Suprapubic skin (tissue), 4 donors: ENCODE results near the gene ENPP1. TPM values are rescaled to one million over a fixed set of nuclear protein-coding genes. Genes with fewer than 3 reads are reported as not detected.

ENCODE experiments used
- DNase-seq, 2 donors: peaks; one replicate each; pipeline ENCODE4 v3.0.0-alpha.2; 2019; ENCODE audit warnings: low spot score in 2 of 2
- H3K27ac ChIP-seq: fragments of 200-600 bp; sonication (generic); one replicate; pipeline ENCODE4 v1.5.1; 2019
- H3K27me3 ChIP-seq: fragments of 200-600 bp; sonication (generic); one replicate; pipeline ENCODE4 v1.5.1; 2019
- H3K36me3 ChIP-seq: fragments of 200-600 bp; sonication (generic); one replicate; pipeline ENCODE4 v1.5.1; 2019
- H3K4me1 ChIP-seq: fragments of 200-600 bp; sonication (generic); one replicate; pipeline ENCODE4 v1.5.1; 2019
- H3K4me3 ChIP-seq: fragments of 200-600 bp; sonication (generic); one replicate; pipeline ENCODE4 v1.5.1; 2019; ENCODE audit warnings: mild to moderate bottlenecking
- H3K9me3 ChIP-seq: fragments of 200-600 bp; sonication (generic); one replicate; pipeline ENCODE4 v1.5.1; 2019
- EP300 ChIP-seq: sonication (generic); formaldehyde crosslinking; IDR thresholded peaks from one replicate; pipeline ENCODE4 v1.6.1; 2017; ENCODE audit warnings: antibody characterized with exemption
- POLR2A ChIP-seq, 2 donors: fragments of 450-650 bp; IDR thresholded peaks; one replicate each; pipeline ENCODE4 v1.6.1; 2017; ENCODE audit warnings: antibody characterized with exemption in 2 of 2, mild to moderate bottlenecking in 2 of 2, moderate library complexity in 2 of 2
- POLR2AphosphoS5 ChIP-seq, 3 donors: sonication (generic); formaldehyde crosslinking; IDR thresholded peaks; one replicate each; pipeline ENCODE4 v1.6.1; 2017; ENCODE audit warnings: antibody characterized with exemption in 3 of 3
- WGBS: methylation state at CpG from one replicate; pipeline ENCODE4 v1.1.5; 2018; 5-methylcytosine and 5-hydroxymethylcytosine counted together
- total RNA-seq, 4 donors: library from RNA; depleted of rRNA; stranded (reverse); fragments of >200 nt; gene quantifications; one replicate each; pipeline ENCODE4 v1.1.0, GENCODE V29; 2016
- TF ChIP-seq, protein P1 (sequence below), 2 donors: fragments of 200-600 bp in 1 of 2; fragments of 450-650 bp in 1 of 2; sonication (generic) in 1 of 2; IDR thresholded peaks; one replicate each; pipeline ENCODE4 v1.5.1; 2016 to 2019; ENCODE audit warnings: antibody characterized with exemption in 2 of 2, mild to moderate bottlenecking in 1 of 2, moderate library complexity in 1 of 2

ENPP1 gene
- total RNA-seq, 4 donors from 2014 or later: 2.9 to 9.1 (median 4.0) TPM

DNA sequence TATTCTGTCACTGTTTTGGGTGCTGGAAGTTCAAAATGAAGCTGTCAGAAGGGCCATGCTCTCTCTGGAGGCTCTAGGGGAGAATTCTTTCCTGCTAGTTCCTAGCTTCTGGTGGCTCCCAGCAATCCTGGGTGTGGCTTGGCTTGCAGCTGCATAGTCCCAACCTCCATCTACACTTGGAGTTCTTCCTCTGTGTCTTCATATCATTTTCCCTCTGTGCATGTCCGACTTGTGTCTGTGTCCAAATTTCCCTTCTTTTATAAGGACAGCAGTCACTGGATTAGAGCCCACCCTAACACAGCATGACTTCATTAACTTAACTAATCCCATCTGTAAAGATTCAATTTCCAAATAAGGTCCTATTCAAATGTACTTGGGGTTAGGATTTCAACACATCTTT is 23.3 kb upstream of the ENPP1 start:
- no peak for DNase-seq
- 48% methylated on average over 1 of the region's 1 CpG for WGBS
- H3K27me3 ChIP-seq: no peaks in the 10 kb centered on the region
- H3K4me3 ChIP-seq: no peak overlapping the region
- H3K36me3 ChIP-seq: no peaks in the 10 kb centered on the region
- H3K27ac ChIP-seq: no peak overlapping the region
- no peaks in the 10 kb centered on the region for H3K4me1 ChIP-seq
- no peaks in the 10 kb centered on the region for H3K9me3 ChIP-seq
- TF ChIP-seq POLR2AphosphoS5 (IDR thresholded peaks at IDR 0.05): no peak
- TF ChIP-seq, protein P1, sequence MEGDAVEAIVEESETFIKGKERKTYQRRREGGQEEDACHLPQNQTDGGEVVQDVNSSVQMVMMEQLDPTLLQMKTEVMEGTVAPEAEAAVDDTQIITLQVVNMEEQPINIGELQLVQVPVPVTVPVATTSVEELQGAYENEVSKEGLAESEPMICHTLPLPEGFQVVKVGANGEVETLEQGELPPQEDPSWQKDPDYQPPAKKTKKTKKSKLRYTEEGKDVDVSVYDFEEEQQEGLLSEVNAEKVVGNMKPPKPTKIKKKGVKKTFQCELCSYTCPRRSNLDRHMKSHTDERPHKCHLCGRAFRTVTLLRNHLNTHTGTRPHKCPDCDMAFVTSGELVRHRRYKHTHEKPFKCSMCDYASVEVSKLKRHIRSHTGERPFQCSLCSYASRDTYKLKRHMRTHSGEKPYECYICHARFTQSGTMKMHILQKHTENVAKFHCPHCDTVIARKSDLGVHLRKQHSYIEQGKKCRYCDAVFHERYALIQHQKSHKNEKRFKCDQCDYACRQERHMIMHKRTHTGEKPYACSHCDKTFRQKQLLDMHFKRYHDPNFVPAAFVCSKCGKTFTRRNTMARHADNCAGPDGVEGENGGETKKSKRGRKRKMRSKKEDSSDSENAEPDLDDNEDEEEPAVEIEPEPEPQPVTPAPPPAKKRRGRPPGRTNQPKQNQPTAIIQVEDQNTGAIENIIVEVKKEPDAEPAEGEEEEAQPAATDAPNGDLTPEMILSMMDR (IDR thresholded peaks at IDR 0.05): no peak

DNA sequence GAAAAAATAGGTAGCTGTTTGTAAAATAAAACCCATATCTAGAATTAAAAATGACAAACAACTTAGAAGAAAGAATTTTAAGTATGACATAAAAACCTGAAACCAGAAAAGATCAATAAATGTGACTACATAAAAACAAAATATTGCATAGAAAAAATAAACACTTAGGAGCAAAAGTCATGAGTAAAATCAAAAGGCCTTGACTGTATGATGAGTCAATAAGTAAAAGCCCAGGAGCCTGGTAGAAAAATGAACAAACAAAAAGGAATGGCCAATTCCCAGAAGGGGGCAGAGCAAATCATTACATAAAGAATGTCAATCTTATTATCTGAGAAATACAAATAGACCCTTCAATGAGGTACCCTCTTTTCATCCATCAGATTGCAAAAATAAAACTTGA is 20.7 kb upstream of the ENPP1 start:
- DNase-seq: no peak

DNA sequence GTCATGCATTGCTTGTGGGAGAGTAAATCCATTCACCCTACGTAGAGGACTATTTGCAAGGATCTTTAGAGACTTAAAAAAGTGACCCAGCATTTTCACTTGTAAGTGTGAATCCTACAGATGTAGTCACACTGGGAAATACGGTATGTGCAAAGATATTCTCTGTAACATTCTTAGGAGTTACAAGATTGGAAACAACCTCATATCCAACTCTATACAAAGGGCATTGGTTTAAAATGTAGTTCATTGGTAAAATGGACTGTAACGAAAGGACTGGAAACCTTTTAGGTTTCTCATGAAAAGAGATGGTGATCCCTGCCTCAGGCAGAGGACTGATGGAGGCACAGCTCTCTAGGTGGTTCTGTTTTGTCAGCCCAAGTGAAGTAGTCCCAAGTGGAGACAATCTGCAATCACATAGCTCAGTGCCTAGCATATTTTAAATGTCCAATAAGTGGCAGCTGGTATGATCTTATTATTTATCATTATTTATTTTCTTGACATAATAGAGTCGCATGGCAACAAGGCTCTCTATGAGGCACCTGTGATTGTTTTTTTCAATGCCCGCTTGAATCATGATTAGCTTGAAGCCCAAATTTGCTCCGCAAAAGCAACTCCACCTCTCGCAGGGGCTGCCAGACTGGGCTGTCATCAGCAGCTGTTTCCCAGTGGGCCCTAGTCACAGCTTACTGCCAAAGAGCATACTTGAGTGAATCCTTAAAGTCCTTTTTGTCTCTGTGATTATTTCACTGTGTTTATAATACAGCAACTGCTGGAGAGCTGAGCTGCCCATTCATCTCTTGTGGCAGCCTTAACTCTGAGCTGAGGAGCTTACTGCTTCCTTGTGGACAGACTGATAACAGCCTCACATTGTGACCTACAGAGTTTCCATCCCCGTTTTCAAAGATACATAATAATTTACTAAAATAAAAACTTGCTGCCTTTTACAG is 19.8 kb upstream of the ENPP1 start:
- H3K9me3 ChIP-seq: no peaks in the 10 kb centered on the region
- TF ChIP-seq POLR2A (IDR thresholded peaks at IDR 0.05): no peak
- no peak for TF ChIP-seq EP300
- TF ChIP-seq, protein P1 (IDR thresholded peaks at IDR 0.05): no peak
- TF ChIP-seq POLR2AphosphoS5 (IDR thresholded peaks at IDR 0.05): no peak
- no peaks in the 10 kb centered on the region for H3K4me1 ChIP-seq
- H3K27me3 ChIP-seq: no peaks in the 10 kb centered on the region
- no peaks in the 10 kb centered on the region for H3K36me3 ChIP-seq
- WGBS: 52% methylated on average over 8 of the region's 8 CpGs
- DNase-seq: no peak
- H3K27ac ChIP-seq: no peak overlapping the region
- H3K4me3 ChIP-seq: no peak overlapping the region

More for the DNA sequence above, 20.7 kb upstream of the ENPP1 start:
- no peak overlapping the region for H3K4me3 ChIP-seq
- no peaks in the 10 kb centered on the region for H3K36me3 ChIP-seq
- TF ChIP-seq POLR2AphosphoS5 (IDR thresholded peaks at IDR 0.05) (no peak), EP300 (no peak), POLR2A (IDR thresholded peaks at IDR 0.05) (no peak)
- TF ChIP-seq, protein P1 (IDR thresholded peaks at IDR 0.05): no peak
- no peak overlapping the region for H3K27ac ChIP-seq
- no peaks in the 10 kb centered on the region for H3K27me3 ChIP-seq
- no peaks in the 10 kb centered on the region for H3K4me1 ChIP-seq
- no peaks in the 10 kb centered on the region for H3K9me3 ChIP-seq

DNA sequence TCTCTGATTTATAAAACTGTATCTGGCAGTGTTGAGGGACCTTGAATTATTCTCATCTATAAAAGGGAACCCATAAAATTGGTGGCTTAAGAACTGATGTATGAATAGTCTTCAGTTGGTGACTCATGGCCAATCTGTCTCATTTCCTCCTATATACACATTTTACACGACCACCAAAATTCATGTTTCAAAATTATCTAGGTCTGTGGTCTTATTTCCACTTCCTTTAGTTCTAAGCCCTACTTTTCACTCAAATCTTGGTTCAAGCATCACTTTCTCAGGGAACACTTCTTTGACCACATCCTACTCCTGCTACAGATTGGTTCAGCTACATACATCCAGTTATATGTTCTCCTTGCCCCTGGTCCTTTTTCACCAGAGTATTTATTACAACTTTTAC is 18.6 kb upstream of the ENPP1 start:
- H3K9me3 ChIP-seq: no peaks in the 10 kb centered on the region
- no peaks in the 10 kb centered on the region for H3K4me1 ChIP-seq
- TF ChIP-seq EP300 (no peak), POLR2AphosphoS5 (IDR thresholded peaks at IDR 0.05) (no peak), POLR2A (IDR thresholded peaks at IDR 0.05) (no peak)
- TF ChIP-seq, protein P1 (IDR thresholded peaks at IDR 0.05): no peak
- no peaks in the 10 kb centered on the region for H3K36me3 ChIP-seq
- DNase-seq: no peak
- no peaks in the 10 kb centered on the region for H3K27me3 ChIP-seq
- 52% methylated on average over 1 of the region's 1 CpG for WGBS
- H3K4me3 ChIP-seq: no peak overlapping the region
- no peak overlapping the region for H3K27ac ChIP-seq

DNA sequence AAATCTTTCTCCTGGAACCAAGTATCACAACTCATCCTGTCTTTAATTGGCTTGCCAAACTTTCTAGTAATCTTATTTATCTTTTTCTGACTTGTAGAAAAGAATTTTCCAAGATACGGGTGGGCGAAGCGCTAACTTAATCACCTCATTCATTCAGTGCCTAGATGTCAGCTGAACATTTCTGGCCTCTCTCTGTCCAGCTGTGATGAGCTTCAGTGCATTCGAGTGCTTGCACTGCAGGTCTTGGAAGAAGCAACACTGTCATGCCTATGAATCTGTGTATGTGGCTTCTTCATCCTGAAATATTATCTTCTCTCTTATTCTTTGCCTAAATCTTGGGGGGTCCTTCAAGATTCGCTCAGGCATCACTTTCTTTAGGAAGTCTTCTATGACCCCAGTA is 16.3 kb upstream of the ENPP1 start:
- Histone ChIP-seq H3K27me3 (no peaks in the 10 kb centered on the region), H3K27ac (no peak overlapping the region), H3K9me3 (no peaks in the 10 kb centered on the region), H3K36me3 (no peaks in the 10 kb centered on the region), H3K4me1 (no peaks in the 10 kb centered on the region), H3K4me3 (no peak overlapping the region)
- TF ChIP-seq EP300 (no peak), POLR2AphosphoS5 (IDR thresholded peaks at IDR 0.05) (no peak), POLR2A (IDR thresholded peaks at IDR 0.05) (no peak)
- TF ChIP-seq, protein P1 (IDR thresholded peaks at IDR 0.05): no peak
- WGBS: 57% methylated on average over 5 of the region's 5 CpGs
- no peak for DNase-seq
